SK-N-SH treated with all-trans-retinoic acid at 6 μM for 48 hours (cell line): ENCODE data around the gene ADAMTS13.

Experiments used
- ISL1 ChIP-seq: fragments of 250-450 bp; sonication (Bioruptor Pico); IDR thresholded peaks from 2 replicates; pipeline ENCODE4 v2.1.2; 2022; ENCODE audit warnings: mild to moderate bottlenecking, moderate library complexity
- OSR1 ChIP-seq: fragments of 250-450 bp; sonication (Bioruptor Pico); IDR thresholded peaks from 2 replicates; pipeline ENCODE4 v1.8.0; 2022; ENCODE audit warnings: moderate library complexity, mild to moderate bottlenecking, inconsistent platforms
- PATZ1 ChIP-seq: fragments of 250-450 bp; sonication (Bioruptor Pico); IDR thresholded peaks from 2 replicates; pipeline ENCODE4 v1.8.0; 2020; ENCODE audit warnings: mild to moderate bottlenecking, moderate library complexity, borderline replicate concordance
- PPARA ChIP-seq: fragments of 250-450 bp; sonication (Bioruptor Pico); IDR thresholded peaks from 2 replicates; pipeline ENCODE4 v1.5.0; 2020; ENCODE audit warnings: mild to moderate bottlenecking, borderline replicate concordance
- TCF4 ChIP-seq: fragments of 250-450 bp; sonication (Bioruptor Pico); IDR thresholded peaks from 2 replicates; pipeline ENCODE4 v1.8.0; 2021; ENCODE audit warnings: mild to moderate bottlenecking, moderate library complexity, borderline replicate concordance
- TOX ChIP-seq: fragments of 250-450 bp; sonication (Bioruptor Pico); IDR thresholded peaks from 2 replicates; pipeline ENCODE4 v1.8.0; 2021; ENCODE audit warnings: mild to moderate bottlenecking, moderate library complexity, borderline replicate concordance
- ZFP3 ChIP-seq: fragments of 250-450 bp; sonication (Bioruptor Pico); IDR thresholded peaks from 2 replicates; pipeline ENCODE4 v1.5.0; 2020; ENCODE audit warnings: mild to moderate bottlenecking, moderate library complexity
- ZNF565 ChIP-seq: fragments of 450-650 bp; formaldehyde crosslinking; conservative IDR thresholded peaks from 2 replicates; pipeline ENCODE4 v1.5.0; 2020; ENCODE audit warnings: low read depth, mild to moderate bottlenecking, moderate library complexity

GRCh38 chr9:133472753-133473378 is 50.7 kb downstream of the ADAMTS13 start:
- TF ChIP-seq PPARA, result no peak
- TF ChIP-seq TOX, result no peak
- no peak for TF ChIP-seq PATZ1 (CRISPR knock-in tag)
- TF ChIP-seq ZFP3 (CRISPR knock-in tag), result no peak
- no peak for TF ChIP-seq ISL1 (CRISPR knock-in tag)
- TF ChIP-seq OSR1, result no peak
- TF ChIP-seq ZNF565 (CRISPR knock-in tag), result no peak
- TF ChIP-seq TCF4, result no peak
